PC-9 (cell line): Measurements from ENCODE around the gene RAB3IL1. TPM values are rescaled to one million over a fixed set of nuclear protein-coding genes. Genes with fewer than 3 reads are reported as not detected.

ENCODE experiments used
- BruUV-seq: library from RNA; stranded (reverse); fragments of 400-500 nt; replicated peaks from 2 replicates; lab custom pipeline; 2021; lab: Mats Ljungman, UMichigan
- CTCF ChIA-PET: fragments of 300-600 bp; sonication (Branson Sonifier 250); formaldehyde crosslinking; loops from one replicate; lab custom pipeline; 2022; ENCODE audit warnings: antibody characterized with exemption; lab: Charles Lee
- POLR2A ChIA-PET: fragments of 300-600 bp; sonication (Branson Sonifier 250); formaldehyde crosslinking; loops from one replicate; lab custom pipeline; 2022; ENCODE audit warnings: antibody characterized with exemption; ENCODE audit not compliant: unreplicated experiment; lab: Charles Lee
- DNase-seq, 2 experiments: peaks; one replicate each; pipeline versions ENCODE4 v3.0.0 to v3.0.0-alpha.2; 2015 to 2022; ENCODE audit warnings: mixed read lengths in 1 of 2
- H2AFZ ChIP-seq: fragments of 200-600 bp; sonication (generic); 2 replicates; pipeline ENCODE4 v1.8.1; 2017; ENCODE audit warnings: antibody characterized with exemption
- H3F3A ChIP-seq: fragments of 200-600 bp; sonication (generic); 2 replicates; pipeline ENCODE4 v1.8.1; 2017; ENCODE audit warnings: antibody characterized with exemption, mild to moderate bottlenecking, low read depth; ENCODE audit not compliant: insufficient read depth
- H3K27ac ChIP-seq: fragments of 200-600 bp; sonication (generic); 2 replicates; pipeline ENCODE4 v1.6.1; 2016; ENCODE audit warnings: mixed run types
- H3K27me3 ChIP-seq: fragments of 200-600 bp; sonication (generic); 2 replicates; pipeline ENCODE4 v1.6.1; 2016; ENCODE audit warnings: low read depth, mixed run types; ENCODE audit not compliant: insufficient read depth
- H3K36me3 ChIP-seq: fragments of 200-600 bp; sonication (generic); 2 replicates; pipeline ENCODE4 v1.6.1; 2016; ENCODE audit warnings: low read depth, mixed run types
- H3K4me1 ChIP-seq: fragments of 200-600 bp; sonication (generic); replicated peaks from 2 replicates; pipeline ENCODE4 v1.6.1; 2016; ENCODE audit warnings: mixed run types; ENCODE audit not compliant: insufficient read depth
- H3K4me2 ChIP-seq: fragments of 200-600 bp; sonication (generic); 2 replicates; pipeline ENCODE4 v1.6.1; 2017; ENCODE audit warnings: mixed run types
- H3K4me3 ChIP-seq: fragments of 200-600 bp; sonication (generic); 2 replicates; pipeline ENCODE4 v1.6.1; 2016; ENCODE audit warnings: mixed run types
- H3K79me2 ChIP-seq: fragments of 200-600 bp; sonication (generic); 2 replicates; pipeline ENCODE4 v1.6.1; 2017; ENCODE audit warnings: low read depth, mixed run types
- H3K9me2 ChIP-seq: fragments of 200-600 bp; sonication (generic); 2 replicates; pipeline ENCODE4 v1.8.1; 2017; ENCODE audit warnings: mild to moderate bottlenecking; ENCODE audit not compliant: insufficient read depth
- H3K9me3 ChIP-seq: fragments of 200-600 bp; sonication (generic); 2 replicates; pipeline ENCODE4 v1.8.1; 2016; ENCODE audit warnings: low read depth; ENCODE audit not compliant: insufficient read depth
- H4K20me1 ChIP-seq: fragments of 200-600 bp; sonication (generic); 2 replicates; pipeline ENCODE4 v1.8.1; 2017; ENCODE audit not compliant: insufficient read depth
- EZH2 ChIP-seq: fragments of 200-600 bp; sonication (generic); IDR thresholded peaks from 2 replicates; pipeline ENCODE4 v1.8.0; 2017; ENCODE audit warnings: antibody characterized with exemption, low read depth
- intact Hi-C: fragments of 100-400 bp; cut with micrococcal nuclease; formaldehyde crosslinking; loops from one replicate; pipeline ENCODE4 v1.10.0; 2022; ENCODE audit not compliant: unreplicated experiment
- total RNA-seq: library from RNA; stranded (reverse); gene quantifications from 2 replicates; pipeline ENCODE4 v1.2.3, GENCODE V29; 2021
- TF ChIP-seq, protein P1 (sequence below): fragments of 200-600 bp; sonication (generic); conservative IDR thresholded peaks from 2 replicates; pipeline ENCODE4 v1.6.1; 2017; ENCODE audit warnings: mixed run types, antibody characterized with exemption, mild to moderate bottlenecking, moderate library complexity

RAB3IL1 gene
- total RNA-seq, 1 experiment from 2014 or later, result 4.4 TPM

GRCh38 chr11:61906522-61906909 is 10.8 kb downstream of the RAB3IL1 start:
- H2AFZ ChIP-seq, result no peak overlapping the region
- no peaks in the 10 kb centered on the region for H3K36me3 ChIP-seq
- H3K27ac ChIP-seq, result no peak overlapping the region
- no TSS peak for BruUV-seq
- H3K79me2 ChIP-seq, result no peaks in the 10 kb centered on the region
- H4K20me1 ChIP-seq, result no peaks in the 10 kb centered on the region
- no peaks in the 10 kb centered on the region for H3K27me3 ChIP-seq
- H3K4me1 ChIP-seq, result no peaks in the 10 kb centered on the region
- TF ChIP-seq, protein P1, sequence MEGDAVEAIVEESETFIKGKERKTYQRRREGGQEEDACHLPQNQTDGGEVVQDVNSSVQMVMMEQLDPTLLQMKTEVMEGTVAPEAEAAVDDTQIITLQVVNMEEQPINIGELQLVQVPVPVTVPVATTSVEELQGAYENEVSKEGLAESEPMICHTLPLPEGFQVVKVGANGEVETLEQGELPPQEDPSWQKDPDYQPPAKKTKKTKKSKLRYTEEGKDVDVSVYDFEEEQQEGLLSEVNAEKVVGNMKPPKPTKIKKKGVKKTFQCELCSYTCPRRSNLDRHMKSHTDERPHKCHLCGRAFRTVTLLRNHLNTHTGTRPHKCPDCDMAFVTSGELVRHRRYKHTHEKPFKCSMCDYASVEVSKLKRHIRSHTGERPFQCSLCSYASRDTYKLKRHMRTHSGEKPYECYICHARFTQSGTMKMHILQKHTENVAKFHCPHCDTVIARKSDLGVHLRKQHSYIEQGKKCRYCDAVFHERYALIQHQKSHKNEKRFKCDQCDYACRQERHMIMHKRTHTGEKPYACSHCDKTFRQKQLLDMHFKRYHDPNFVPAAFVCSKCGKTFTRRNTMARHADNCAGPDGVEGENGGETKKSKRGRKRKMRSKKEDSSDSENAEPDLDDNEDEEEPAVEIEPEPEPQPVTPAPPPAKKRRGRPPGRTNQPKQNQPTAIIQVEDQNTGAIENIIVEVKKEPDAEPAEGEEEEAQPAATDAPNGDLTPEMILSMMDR, result no peak
- TF ChIP-seq EZH2, result no peak
- ChIA-PET CTCF (interaction anchor here (0.6 kb wide), 1 partner anchor 155 kb away, joined by 7 read pairs; no protein-coding TSS in a partner anchor), POLR2A (no interaction called here)
- DNase-seq, result no peak
- intact Hi-C loops, result no loop called here
- no peak overlapping the region for H3K4me3 ChIP-seq
- no peaks in the 10 kb centered on the region for H3F3A ChIP-seq
- H3K9me2 ChIP-seq, result no peaks in the 10 kb centered on the region
- no peak overlapping the region for H3K4me2 ChIP-seq
- no peaks in the 10 kb centered on the region for H3K9me3 ChIP-seq

GRCh38 chr11:61905801-61906521 is 11.4 kb downstream of the RAB3IL1 start:
- no TSS peak for BruUV-seq
- no peaks in the 10 kb centered on the region for H3K36me3 ChIP-seq
- no peaks in the 10 kb centered on the region for H3K9me3 ChIP-seq
- H3K27me3 ChIP-seq, result no peaks in the 10 kb centered on the region
- ChIA-PET CTCF (no interaction called here), POLR2A (no interaction called here)
- TF ChIP-seq, protein P1, result no peak
- TF ChIP-seq EZH2, result no peak
- no peaks in the 10 kb centered on the region for H3K9me2 ChIP-seq
- H4K20me1 ChIP-seq, result no peaks in the 10 kb centered on the region
- H2AFZ ChIP-seq, result no peak overlapping the region
- DNase-seq, result no peak
- no peak overlapping the region for H3K27ac ChIP-seq
- no peaks in the 10 kb centered on the region for H3K4me1 ChIP-seq
- no peaks in the 10 kb centered on the region for H3F3A ChIP-seq
- H3K79me2 ChIP-seq, result no peaks in the 10 kb centered on the region
- H3K4me2 ChIP-seq, result no peak overlapping the region
- intact Hi-C loops, result no loop called here
- no peak overlapping the region for H3K4me3 ChIP-seq

DNA sequence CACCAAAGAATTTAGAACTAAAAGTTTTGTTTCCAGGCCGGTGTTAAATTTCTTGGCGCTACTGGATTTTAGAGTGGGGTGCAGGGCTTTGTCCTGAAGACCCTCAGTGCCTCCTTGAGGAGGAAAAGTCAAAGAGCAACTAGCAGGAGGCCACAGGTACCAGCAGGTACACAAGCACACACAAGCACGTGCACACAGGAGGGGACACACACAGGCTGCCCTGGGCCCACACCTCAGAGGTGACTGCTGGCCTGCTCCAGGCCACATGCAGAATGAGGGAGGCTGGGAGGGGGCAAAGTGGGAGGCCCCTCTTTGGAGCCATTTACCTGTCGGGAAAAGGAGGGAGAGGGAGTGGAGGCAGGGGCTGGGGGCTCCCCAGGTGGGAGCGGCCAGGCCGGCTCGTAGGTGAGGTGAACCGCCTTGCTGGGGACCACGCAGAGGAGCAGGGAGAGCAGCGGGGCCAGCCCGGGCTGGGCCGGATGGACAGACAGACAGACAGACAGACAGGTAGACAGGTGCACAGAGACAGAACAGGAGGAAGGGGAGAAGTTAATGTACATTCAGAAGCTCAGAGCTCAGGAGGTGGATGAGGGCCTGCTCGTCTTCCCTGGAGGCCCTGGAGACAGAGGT is 12.2 kb downstream of the RAB3IL1 start:
- no peak overlapping the region for H3K4me2 ChIP-seq
- intact Hi-C loops, result no loop called here

More for the DNA sequence above, 12.2 kb downstream of the RAB3IL1 start:
- no peaks in the 10 kb centered on the region for H3K79me2 ChIP-seq
- H3K9me2 ChIP-seq, result no peaks in the 10 kb centered on the region
- no peaks in the 10 kb centered on the region for H3K4me1 ChIP-seq
- no peaks in the 10 kb centered on the region for H3F3A ChIP-seq
- no peak for DNase-seq
- no peaks in the 10 kb centered on the region for H4K20me1 ChIP-seq
- BruUV-seq, result no TSS peak
- no peaks in the 10 kb centered on the region for H3K27me3 ChIP-seq
- no peak overlapping the region for H2AFZ ChIP-seq
- H3K36me3 ChIP-seq, result no peaks in the 10 kb centered on the region
- ChIA-PET CTCF (no interaction called here), POLR2A (interaction anchor here (0.6 kb wide), 2 partner anchors 16 to 148 kb away, joined by 3 to 10 read pairs; no protein-coding TSS in a partner anchor)
- no peaks in the 10 kb centered on the region for H3K9me3 ChIP-seq
- no peak for TF ChIP-seq EZH2
- TF ChIP-seq, protein P1, result no peak
- no peak overlapping the region for H3K4me3 ChIP-seq
- no peak overlapping the region for H3K27ac ChIP-seq
